GM19239 (cell line): ENCODE measurements around the gene ATG4C.
"Not testable (repeated sequence)": the region's sequence is repeated elsewhere in the genome, so short reads cannot be mapped to it uniquely, and the experiment has no call there.

Source experiments
- DNase-seq: peaks from one replicate; pipeline ENCODE4 v3.0.0; 2011; ENCODE audit warnings: low spot score; ENCODE audit not compliant: insufficient read length
- FAIRE-seq: peaks from 2 replicates; lab custom pipeline; 2011; peaks lifted over from hg19 to GRCh38; lab: Jason Lieb, UNC

The ATG4C gene

GRCh38 chr1:62783736-62784508 is at the start of gene ATG4C:
Gene ATG4C, plus strand, starts transcription at chr1:62784132. Its CDS starts 19,655 bp downstream, at chr1:62803787.
- peak; percentile 99 for FAIRE-seq
- DNase-seq = peak; percentile 90

- FAIRE-seq = no peak
- DNase-seq = no peak
Observed at GRCh38 chr1:62735491-62736171, 48.3 kb upstream of the ATG4C start.

GRCh38 chr1:62740701-62741100 is 43.2 kb upstream of the ATG4C start:
- not testable (repeated sequence) for DNase-seq

GRCh38 chr1:62744611-62745577 is 39.0 kb upstream of the ATG4C start:
- DNase-seq (no peak), FAIRE-seq (no peak)

More at GRCh38 chr1:62740701-62741100, 43.2 kb upstream of the ATG4C start:
- FAIRE-seq = peak; percentile 84

GRCh38 chr1:62746086-62746808 is 37.7 kb upstream of the ATG4C start:
- FAIRE-seq (peak; percentile 84), DNase-seq (no peak)

- no peak for FAIRE-seq
Observed at GRCh38 chr1:62746809-62747138, 37.2 kb upstream of the ATG4C start.

GRCh38 chr1:62753031-62753965 is 30.6 kb upstream of the ATG4C start:
- FAIRE-seq = no peak
- no peak for DNase-seq

More at GRCh38 chr1:62746809-62747138, 37.2 kb upstream of the ATG4C start:
- no peak for DNase-seq

GRCh38 chr1:62754938-62755337 is 29.0 kb upstream of the ATG4C start:
- FAIRE-seq, DNase-seq: not testable (repeated sequence)

- not testable (repeated sequence) for DNase-seq, FAIRE-seq
Observed at GRCh38 chr1:62756255-62756884, 27.6 kb upstream of the ATG4C start.

- DNase-seq, FAIRE-seq: not testable (repeated sequence)
Observed at GRCh38 chr1:62759232-62759875, 24.6 kb upstream of the ATG4C start.

GRCh38 chr1:62760021-62760782 is 23.7 kb upstream of the ATG4C start:
- not testable (repeated sequence) for DNase-seq, FAIRE-seq

GRCh38 chr1:62761223-62761870 is 22.6 kb upstream of the ATG4C start:
- not testable (repeated sequence) for DNase-seq, FAIRE-seq

- FAIRE-seq, DNase-seq: not testable (repeated sequence)
Observed at GRCh38 chr1:62762027-62762426, 21.9 kb upstream of the ATG4C start.

- DNase-seq = no peak
- no peak for FAIRE-seq
Observed at GRCh38 chr1:62765981-62766380, 18.0 kb upstream of the ATG4C start.

GRCh38 chr1:62768551-62768950 is 15.4 kb upstream of the ATG4C start:
- FAIRE-seq, DNase-seq: not testable (repeated sequence)

GRCh38 chr1:62772607-62773295 is 11.2 kb upstream of the ATG4C start:
- no peak for FAIRE-seq
- no peak for DNase-seq
